GM12864 (cell line): Measurements from ENCODE around the gene MAGI3.

Experiments used
- DNase-seq: peaks from one replicate; pipeline ENCODE4 v3.0.0-alpha.2; 2011; ENCODE audit warnings: low read depth
- H3K4me3 ChIP-seq: 2 replicates; pipeline ENCODE4 v1.5.1; 2011; ENCODE audit warnings: mild to moderate bottlenecking, low read depth, low read length, control low read depth
- CTCF ChIP-seq: IDR thresholded peaks from 2 replicates; pipeline ENCODE4 v1.5.1; 2011; ENCODE audit warnings: low read depth, mild to moderate bottlenecking, moderate library complexity, low read length, control low read depth, inconsistent platforms; ENCODE audit errors: missing control alignments

The MAGI3 gene

GRCh38 chr1:113515498-113515897 lies 125.2 kb downstream of the MAGI3 start:
- no peak overlapping the region for H3K4me3 ChIP-seq
- TF ChIP-seq CTCF: no peak
- no peak for DNase-seq

- TF ChIP-seq CTCF: no peak
- DNase-seq: no peak
- H3K4me3 ChIP-seq: no peak overlapping the region
Observed at GRCh38 chr1:113517346-113517745, 127.0 kb downstream of the MAGI3 start.

- DNase-seq: no peak
- no peak overlapping the region for H3K4me3 ChIP-seq
- no peak for TF ChIP-seq CTCF
Observed at GRCh38 chr1:113517983-113518382, 127.7 kb downstream of the MAGI3 start.

- TF ChIP-seq CTCF: no peak
- no peak for DNase-seq
- no peak overlapping the region for H3K4me3 ChIP-seq
Observed at GRCh38 chr1:113519556-113519955, 129.2 kb downstream of the MAGI3 start.

- no peak for DNase-seq
- H3K4me3 ChIP-seq: no peak overlapping the region
- TF ChIP-seq CTCF: no peak
Observed at GRCh38 chr1:113530021-113530420, 139.7 kb downstream of the MAGI3 start.

GRCh38 chr1:113531321-113531720 lies 141.0 kb downstream of the MAGI3 start:
- TF ChIP-seq CTCF: no peak
- no peak for DNase-seq
- H3K4me3 ChIP-seq: no peak overlapping the region

- TF ChIP-seq CTCF: no peak
- no peak for DNase-seq
- no peak overlapping the region for H3K4me3 ChIP-seq
Observed at GRCh38 chr1:113533061-113533460, 142.7 kb downstream of the MAGI3 start.
